B cell (primary cell): ENCODE data around the gene FBF1. TPM values are rescaled to one million over a fixed set of nuclear protein-coding genes. Genes with fewer than 3 reads are reported as not detected.
"Not testable (repeated sequence)": the region's sequence is repeated elsewhere in the genome, so short reads cannot be mapped to it uniquely, and the experiment has no call there.

ENCODE experiments used
- ATAC-seq: fragments of 200-7000 bp; cut with Tn5 transposase; one replicate; pipeline ENCODE4 v1.10.0; 2021; ENCODE audit warnings: low read depth, mild to moderate bottlenecking, moderate number of reproducible peaks, moderate library complexity
- CTCF ChIA-PET: fragments of 350-600 bp; sonication (Branson Sonifier 250); formaldehyde crosslinking; loops from one replicate; lab custom pipeline; 2021; ENCODE audit warnings: antibody characterized with exemption, inconsistent platforms; lab: Charles Lee
- POLR2A ChIA-PET: fragments of 350-600 bp; sonication (Branson Sonifier 250); formaldehyde crosslinking; loops from one replicate; lab custom pipeline; 2021; ENCODE audit warnings: antibody characterized with exemption; lab: Charles Lee
- DNase-seq: peaks from one replicate; pipeline ENCODE4 v3.0.0; 2013
- H2AFZ ChIP-seq: 2 replicates; pipeline ENCODE4 v1.6.1; 2012; ENCODE audit warnings: mild to moderate bottlenecking, low read depth, low read length; ENCODE audit not compliant: insufficient read depth, poor library complexity, severe bottlenecking
- H3K27ac ChIP-seq, 2 donors: 1 replicate in 1 of 2; 2 replicates in 1 of 2; pipeline ENCODE4 v1.5.1; 2012 to 2013; ENCODE audit warnings: low read length in 2 of 2, mild to moderate bottlenecking in 2 of 2, moderate library complexity in 1 of 2
- H3K27me3 ChIP-seq, 4 experiments: fragments of 200-600 bp in 1 of 4; sonication (generic) in 1 of 4; replicated peaks in 1 of 4; 1 replicate in 2 of 4; 2 replicates in 2 of 4; pipeline versions ENCODE4 v1.6.1 to v1.7.0; 2013 to 2016; ENCODE audit warnings: low read length in 3 of 4, mild to moderate bottlenecking in 2 of 4, mixed read lengths in 1 of 4, moderate library complexity in 1 of 4; ENCODE audit not compliant: insufficient read depth in 4 of 4, control insufficient read depth in 3 of 4; ENCODE audit errors: control extremely low read depth in 1 of 4
- H3K36me3 ChIP-seq, 2 experiments: replicated peaks in 1 of 2; 1 replicate in 1 of 2; 2 replicates in 1 of 2; pipeline versions ENCODE4 v1.6.1 to v1.7.1; 2013; ENCODE audit warnings: low read length in 1 of 2; ENCODE audit not compliant: insufficient read depth in 2 of 2, control insufficient read depth in 1 of 2; ENCODE audit errors: control extremely low read depth in 1 of 2, extremely low read depth in 1 of 2
- H3K4me1 ChIP-seq, 2 donors: fragments of 200-600 bp in 1 of 2; sonication (generic) in 1 of 2; 1 replicate in 1 of 2; 2 replicates in 1 of 2; pipeline versions ENCODE4 v1.5.1 to v1.6.1; 2013 to 2017; ENCODE audit warnings: low read length in 2 of 2; ENCODE audit not compliant: control insufficient read depth in 2 of 2, insufficient read depth in 2 of 2
- H3K4me2 ChIP-seq: replicated peaks from 2 replicates; pipeline ENCODE3; 2012; ENCODE audit warnings: mild to moderate bottlenecking, low read depth, low read length; ENCODE audit not compliant: poor library complexity, severe bottlenecking
- H3K4me3 ChIP-seq, 5 experiments: fragments of 200-600 bp in 1 of 5; sonication (generic) in 1 of 5; 1 replicate in 3 of 5; 2 replicates in 2 of 5; pipeline versions ENCODE4 v1.5.1 to v1.7.0; 2011 to 2016; ENCODE audit warnings: low read length in 4 of 5, mild to moderate bottlenecking in 4 of 5, low read depth in 2 of 5, control low read depth in 1 of 5, moderate library complexity in 1 of 5; ENCODE audit not compliant: insufficient read depth in 1 of 5; ENCODE audit errors: control extremely low read depth in 1 of 5, extremely low read depth in 1 of 5
- H3K79me2 ChIP-seq: fragments of 200-600 bp; sonication (generic); one replicate; pipeline ENCODE4 v1.6.0; 2016; ENCODE audit warnings: low read length; ENCODE audit not compliant: control insufficient read depth, insufficient read depth
- H3K9ac ChIP-seq: fragments of 200-600 bp; sonication (generic); 2 replicates; pipeline ENCODE4 v1.6.1; 2017; ENCODE audit warnings: mild to moderate bottlenecking, low read length, moderate library complexity
- H3K9me3 ChIP-seq, 3 donors: one replicate each; pipeline versions ENCODE4 v1.6.1 to v1.7.1; 2013; ENCODE audit warnings: low read length in 2 of 3; ENCODE audit not compliant: control insufficient read depth in 2 of 3, insufficient read depth in 1 of 3; ENCODE audit errors: control extremely low read depth in 1 of 3
- H4K20me1 ChIP-seq: 2 replicates; pipeline ENCODE4 v1.6.0; 2012; ENCODE audit warnings: mild to moderate bottlenecking, low read length; ENCODE audit not compliant: insufficient read depth, control insufficient read depth, poor library complexity, severe bottlenecking
- H3K27ac Mint-ChIP-seq: one replicate; pipeline ENCODE4 v1.8.0; 2021; ENCODE audit warnings: mixed read lengths
- H3K27me3 Mint-ChIP-seq: one replicate; pipeline ENCODE4 v1.8.0; 2021; ENCODE audit warnings: mixed read lengths
- H3K4me1 Mint-ChIP-seq: one replicate; pipeline ENCODE4 v1.8.0; 2021; ENCODE audit warnings: mixed read lengths
- H3K4me3 Mint-ChIP-seq: one replicate; pipeline ENCODE4 v1.8.0; 2021; ENCODE audit warnings: mixed read lengths
- H3K9me3 Mint-ChIP-seq: one replicate; pipeline ENCODE4 v1.8.0; 2022; ENCODE audit warnings: mixed read lengths; ENCODE audit not compliant: insufficient read depth
- EZH2 ChIP-seq: IDR thresholded peaks from 2 replicates; pipeline ENCODE4 v1.6.1; 2012; ENCODE audit warnings: borderline replicate concordance, low read depth, mild to moderate bottlenecking, moderate library complexity, low read length; ENCODE audit not compliant: insufficient read depth, poor library complexity, severe bottlenecking
- WGBS: methylation state at CpG from one replicate; pipeline ENCODE4 v1.1.5; 2013; ENCODE audit warnings: missing lambda C conversion rate; ENCODE audit not compliant: insufficient coverage; 5-methylcytosine and 5-hydroxymethylcytosine counted together
- intact Hi-C: fragments of 100-400 bp; cut with micrococcal nuclease; formaldehyde crosslinking; loops from one replicate; pipeline ENCODE4 v1.10.0; 2022
- polyA plus RNA-seq: library from polyadenylated mRNA; depleted of rRNA; stranded (reverse); fragments of >200 nt; gene quantifications from 2 replicates; pipeline ENCODE4 v1.2.3, GENCODE V29; 2012
- total RNA-seq, 2 donors: library from RNA; stranded (reverse); fragments of 120-200 nt in 1 of 2; gene quantifications; 1 replicate in 1 of 2; 2 replicates in 1 of 2; pipeline versions ENCODE4 v1.2.3 to v1.2.4, GENCODE V29; 2013 to 2022
- TF ChIP-seq, protein P1 (sequence below): fragments of 200-600 bp; IDR thresholded peaks from one replicate; pipeline ENCODE4 v1.8.0; 2022; ENCODE audit warnings: antibody characterized with exemption, mild to moderate bottlenecking

The FBF1 gene
- total and polyA plus RNA-seq, 2 donors (not counting 1 experiment from before 2014, with no cell fraction given), result 21.6 to 31.5 TPM

DNA sequence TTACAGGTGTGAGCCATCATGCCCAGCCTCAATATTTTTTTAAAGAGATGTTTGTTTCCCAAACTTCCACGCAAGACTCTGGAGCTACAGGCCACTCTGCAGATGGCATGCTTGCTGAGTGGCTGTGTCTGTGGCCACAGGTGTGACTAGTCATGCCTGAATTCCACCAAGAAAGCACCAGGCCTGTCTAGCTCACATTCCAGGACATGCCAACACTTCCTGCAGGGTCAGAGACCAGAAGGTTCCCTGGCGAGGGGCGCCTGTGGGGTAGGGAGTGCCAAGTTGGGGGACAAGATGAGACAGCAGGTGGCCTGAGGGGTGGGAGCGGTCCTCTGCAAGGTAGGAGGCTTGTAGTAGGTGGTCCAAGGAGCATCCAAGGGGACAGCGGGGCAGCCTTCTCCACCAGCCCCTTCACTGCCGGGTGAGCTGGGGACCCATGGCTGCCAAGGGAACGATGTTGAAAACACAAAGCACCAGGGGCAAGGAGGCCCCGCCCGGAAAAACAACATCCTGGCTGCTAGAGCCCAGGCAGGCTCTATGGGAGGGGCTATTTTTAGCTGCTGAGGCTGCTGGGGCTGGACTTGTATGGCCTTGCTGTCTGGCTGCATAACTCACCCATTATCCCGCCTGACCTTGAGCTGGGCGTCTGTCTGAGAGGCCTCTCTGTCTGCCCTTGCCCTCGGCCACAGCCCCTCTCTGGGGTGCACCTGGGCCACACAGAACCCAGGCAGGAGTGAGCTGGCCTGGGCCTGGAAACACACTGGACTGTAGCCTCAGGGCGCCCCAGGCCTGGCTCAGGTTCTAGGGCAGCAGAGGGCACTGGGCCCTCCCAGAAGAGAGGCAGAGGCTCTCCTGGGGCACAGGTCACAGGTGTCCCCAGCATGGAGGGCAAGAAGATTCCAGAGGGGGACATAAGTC is 68.1 kb downstream of the FBF1 start:
- Histone ChIP-seq H3K79me2 (no peaks in the 10 kb centered on the region), H3K27me3 (no peaks in the 10 kb centered on the region), H2AFZ (no peak overlapping the region), H3K36me3 (no peaks in the 10 kb centered on the region), H3K9me3 (no peaks in the 10 kb centered on the region), H3K4me1 (peaks cover 25 to 36% of the 10 kb centered on the region in 2 donors), H4K20me1 (no peaks in the 10 kb centered on the region), H3K9ac (no peak overlapping the region), H3K27ac (no peak overlapping the region), H3K4me3 (no peak overlapping the region), H3K4me2 (no peak overlapping the region)
- no peak for DNase-seq
- TF ChIP-seq, protein P1, sequence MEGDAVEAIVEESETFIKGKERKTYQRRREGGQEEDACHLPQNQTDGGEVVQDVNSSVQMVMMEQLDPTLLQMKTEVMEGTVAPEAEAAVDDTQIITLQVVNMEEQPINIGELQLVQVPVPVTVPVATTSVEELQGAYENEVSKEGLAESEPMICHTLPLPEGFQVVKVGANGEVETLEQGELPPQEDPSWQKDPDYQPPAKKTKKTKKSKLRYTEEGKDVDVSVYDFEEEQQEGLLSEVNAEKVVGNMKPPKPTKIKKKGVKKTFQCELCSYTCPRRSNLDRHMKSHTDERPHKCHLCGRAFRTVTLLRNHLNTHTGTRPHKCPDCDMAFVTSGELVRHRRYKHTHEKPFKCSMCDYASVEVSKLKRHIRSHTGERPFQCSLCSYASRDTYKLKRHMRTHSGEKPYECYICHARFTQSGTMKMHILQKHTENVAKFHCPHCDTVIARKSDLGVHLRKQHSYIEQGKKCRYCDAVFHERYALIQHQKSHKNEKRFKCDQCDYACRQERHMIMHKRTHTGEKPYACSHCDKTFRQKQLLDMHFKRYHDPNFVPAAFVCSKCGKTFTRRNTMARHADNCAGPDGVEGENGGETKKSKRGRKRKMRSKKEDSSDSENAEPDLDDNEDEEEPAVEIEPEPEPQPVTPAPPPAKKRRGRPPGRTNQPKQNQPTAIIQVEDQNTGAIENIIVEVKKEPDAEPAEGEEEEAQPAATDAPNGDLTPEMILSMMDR, result no peak
- no peak for TF ChIP-seq EZH2
- Mint-ChIP-seq H3K9me3 (no peaks in the 10 kb centered on the region), H3K27me3 (no peaks in the 10 kb centered on the region), H3K4me3 (no peak overlapping the region), H3K4me1 (peaks cover 24% of the 10 kb centered on the region), H3K27ac (no peak overlapping the region)
- 58% methylated on average over 12 of the region's 13 CpGs for WGBS
- intact Hi-C loops, result no loop called here
- no peak for ATAC-seq
- ChIA-PET CTCF (interaction anchor here (1.2 kb wide), 1 partner anchor 136 kb away, joined by 3 read pairs; no protein-coding TSS in a partner anchor), POLR2A (interaction anchor here (0.7 kb wide), 1 partner anchor 17 kb away, joined by 3 read pairs; the partner anchor contains the start of gene WBP2)

DNA sequence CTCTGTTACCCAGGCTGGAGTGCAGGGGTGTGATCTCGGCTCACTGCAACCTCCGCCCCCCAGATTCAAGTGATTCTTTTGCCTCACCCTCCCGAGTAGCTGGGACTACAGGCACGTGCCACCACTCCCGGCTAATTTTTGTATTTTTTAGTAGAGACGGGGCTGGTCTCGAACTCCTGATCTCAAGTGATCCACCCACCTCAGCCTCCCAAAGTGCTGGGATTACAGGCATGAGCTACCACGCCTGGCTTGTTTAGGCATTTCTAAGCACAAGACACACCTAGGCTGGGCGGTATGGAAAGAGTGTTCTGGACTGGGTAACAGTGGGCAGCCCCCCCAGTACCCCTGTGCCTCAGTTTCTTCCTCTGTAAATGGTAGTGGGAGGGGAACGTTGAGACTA is 70.6 kb downstream of the FBF1 start:
- ATAC-seq, H3K79me2 ChIP-seq, H3K27ac Mint-ChIP-seq, H3K4me2 ChIP-seq, H3K9me3 Mint-ChIP-seq, H3K27me3 ChIP-seq, H3K27ac ChIP-seq, H2AFZ ChIP-seq, H3K27me3 Mint-ChIP-seq, H3K9me3 ChIP-seq, CTCF ChIA-PET, H3K36me3 ChIP-seq, H4K20me1 ChIP-seq, H3K4me1 Mint-ChIP-seq, H3K4me3 ChIP-seq, DNase-seq, H3K9ac ChIP-seq, POLR2A ChIA-PET, H3K4me3 Mint-ChIP-seq, intact Hi-C loops: not testable (repeated sequence)
- H3K4me1 ChIP-seq, result peaks cover under 1 to 12% of the 10 kb centered on the region in 2 donors
- WGBS, result 93% methylated on average over 7 of the region's 10 CpGs
